Smooth muscle cell (in vitro differentiated cells): ENCODE data around the gene QSER1. TPM values are rescaled to one million over a fixed set of nuclear protein-coding genes. Genes with fewer than 3 reads are reported as not detected.

Experiments
- DNase-seq: peaks from one replicate; lab custom pipeline; 2025; ENCODE audit not compliant: unreplicated experiment; lab: John Stamatoyannopoulos, UW
- H2AFZ ChIP-seq: fragments of 200-600 bp; sonication (generic); 2 replicates; pipeline ENCODE4 v1.6.0; 2016; ENCODE audit warnings: antibody characterized with exemption, low read depth, mild to moderate bottlenecking
- H3F3A ChIP-seq: fragments of 200-600 bp; sonication (generic); 2 replicates; pipeline ENCODE4 v1.6.0; 2017; ENCODE audit warnings: antibody characterized with exemption, low read depth
- H3K27ac ChIP-seq: fragments of 200-600 bp; sonication (generic); 2 replicates; pipeline ENCODE4 v1.5.1; 2016; ENCODE audit warnings: low read depth, mild to moderate bottlenecking
- H3K27me3 ChIP-seq: fragments of 200-600 bp; sonication (generic); 2 replicates; pipeline ENCODE4 v1.6.1; 2016; ENCODE audit warnings: low read depth, mild to moderate bottlenecking
- H3K36me3 ChIP-seq: fragments of 200-600 bp; sonication (generic); 2 replicates; pipeline ENCODE4 v1.5.1; 2016; ENCODE audit warnings: low read depth
- H3K4me1 ChIP-seq: fragments of 200-600 bp; sonication (generic); 2 replicates; pipeline ENCODE4 v1.5.1; 2016; ENCODE audit warnings: low read depth
- H3K4me2 ChIP-seq: fragments of 200-600 bp; sonication (generic); 2 replicates; pipeline ENCODE4 v1.6.0; 2016; ENCODE audit warnings: mild to moderate bottlenecking
- H3K4me3 ChIP-seq: fragments of 200-600 bp; sonication (generic); 2 replicates; pipeline ENCODE4 v1.5.1; 2016; ENCODE audit warnings: mild to moderate bottlenecking
- H3K79me2 ChIP-seq: fragments of 200-600 bp; sonication (generic); 2 replicates; pipeline ENCODE4 v1.6.0; 2016; ENCODE audit warnings: low read depth, mild to moderate bottlenecking
- H3K9ac ChIP-seq: fragments of 200-600 bp; sonication (generic); 2 replicates; pipeline ENCODE4 v1.6.0; 2016; ENCODE audit warnings: low read depth
- H3K9me3 ChIP-seq: fragments of 200-600 bp; sonication (generic); replicated peaks from 2 replicates; pipeline ENCODE4 v1.5.1; 2016; ENCODE audit warnings: low read depth
- H4K20me1 ChIP-seq: fragments of 200-600 bp; sonication (generic); 2 replicates; pipeline ENCODE4 v1.6.0; 2016; ENCODE audit warnings: low read depth
- CTCF ChIP-seq: fragments of 200-600 bp; sonication (generic); IDR thresholded peaks from 2 replicates; pipeline ENCODE4 v1.5.1; 2017; ENCODE audit warnings: borderline replicate concordance, mild to moderate bottlenecking, antibody characterized with exemption; ENCODE audit not compliant: insufficient read depth, poor library complexity, severe bottlenecking
- WGBS: methylation state at CpG from one replicate; pipeline ENCODE4 v1.1.7; 2016; ENCODE audit warnings: low lambda C conversion rate; 5-methylcytosine and 5-hydroxymethylcytosine counted together
- polyA plus RNA-seq: library from polyadenylated mRNA; unstranded; fragments of >200 nt; fragmentation: Nextera tagmentation; extraction: Ambion mirVana; gene quantifications from 2 replicates; pipeline ENCODE4 v1.2.1, GENCODE V29; 2016
- total RNA-seq: library from RNA; depleted of rRNA; stranded (reverse); fragments of >200 nt; gene quantifications from 2 replicates; pipeline ENCODE4 v1.2.3, GENCODE V29; 2014

Gene QSER1
- total and polyA plus RNA-seq, 2 experiments from 2014 or later = 4.1 to 31.6 TPM

DNA sequence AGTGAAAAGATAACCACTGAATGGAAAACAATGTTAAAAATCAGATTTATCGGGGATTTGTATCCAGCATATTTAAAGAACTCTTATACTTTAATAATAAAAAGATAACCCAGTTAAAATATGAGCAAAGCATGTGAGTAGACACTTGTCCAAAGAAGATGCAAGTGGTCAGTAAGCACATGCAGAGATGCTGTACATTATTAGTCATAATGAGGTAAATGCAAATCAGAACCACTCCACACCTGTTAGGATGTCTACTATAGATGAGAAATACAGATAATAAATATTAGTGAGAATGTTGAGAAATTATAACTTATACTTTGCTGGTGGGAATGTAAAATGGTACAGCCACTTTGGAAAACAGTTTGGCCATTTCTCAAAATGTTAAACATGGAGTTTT is 28.0 kb downstream of the QSER1 start:
- WGBS = 100% methylated on average over 1 of the region's 1 CpG
- Histone ChIP-seq H3K36me3 (no peaks in the 10 kb centered on the region), H3K4me1 (no peaks in the 10 kb centered on the region), H4K20me1 (peaks cover 82% of the 10 kb centered on the region), H3K27ac (no peak overlapping the region), H3K79me2 (peaks cover 79% of the 10 kb centered on the region), H3K9ac (no peak overlapping the region), H3F3A (no peaks in the 10 kb centered on the region), H3K27me3 (no peaks in the 10 kb centered on the region), H2AFZ (no peak overlapping the region), H3K4me2 (no peak overlapping the region), H3K9me3 (no peaks in the 10 kb centered on the region), H3K4me3 (no peak overlapping the region)
- TF ChIP-seq CTCF = no peak
- no peak for DNase-seq

- H3K79me2 ChIP-seq = peaks cover 80% of the 10 kb centered on the region
- DNase-seq = no peak
- H3K4me3 ChIP-seq = no peak overlapping the region
- no peaks in the 10 kb centered on the region for H3K36me3 ChIP-seq
- no peak overlapping the region for H3K27ac ChIP-seq
- H4K20me1 ChIP-seq = peaks cover 86% of the 10 kb centered on the region
- 96% methylated on average over 1 of the region's 1 CpG for WGBS
- H3K9me3 ChIP-seq = no peaks in the 10 kb centered on the region
- H3K4me1 ChIP-seq = no peaks in the 10 kb centered on the region
- no peak for TF ChIP-seq CTCF
- H3K9ac ChIP-seq = no peak overlapping the region
- H3K4me2 ChIP-seq = no peak overlapping the region
- no peak overlapping the region for H2AFZ ChIP-seq
- no peaks in the 10 kb centered on the region for H3F3A ChIP-seq
- no peaks in the 10 kb centered on the region for H3K27me3 ChIP-seq
Measured at GRCh38 chr11:32921204-32921603, 28.6 kb downstream of the QSER1 start.

GRCh38 chr11:32931606-32932005 is 39.0 kb downstream of the QSER1 start:
- no peaks in the 10 kb centered on the region for H3F3A ChIP-seq
- no peak overlapping the region for H3K9ac ChIP-seq
- no peak overlapping the region for H2AFZ ChIP-seq
- WGBS = 100% methylated on average over 1 of the region's 1 CpG
- H3K79me2 ChIP-seq = peaks cover 11% of the 10 kb centered on the region
- no peaks in the 10 kb centered on the region for H3K4me1 ChIP-seq
- H3K27ac ChIP-seq = no peak overlapping the region
- H3K27me3 ChIP-seq = no peaks in the 10 kb centered on the region
- TF ChIP-seq CTCF = no peak
- H3K4me3 ChIP-seq = no peak overlapping the region
- peaks cover 18% of the 10 kb centered on the region for H4K20me1 ChIP-seq
- H3K9me3 ChIP-seq = no peaks in the 10 kb centered on the region
- H3K4me2 ChIP-seq = no peak overlapping the region
- no peak for DNase-seq
- peaks cover 32% of the 10 kb centered on the region for H3K36me3 ChIP-seq

- Histone ChIP-seq H2AFZ (no peak overlapping the region), H3K27me3 (no peaks in the 10 kb centered on the region), H3K27ac (no peak overlapping the region), H3K4me2 (no peak overlapping the region), H3K4me1 (no peaks in the 10 kb centered on the region), H4K20me1 (peaks cover 18% of the 10 kb centered on the region), H3K4me3 (no peak overlapping the region), H3K9me3 (no peaks in the 10 kb centered on the region), H3K36me3 (peaks cover 32% of the 10 kb centered on the region), H3F3A (no peaks in the 10 kb centered on the region), H3K9ac (no peak overlapping the region), H3K79me2 (peaks cover 17% of the 10 kb centered on the region)
- TF ChIP-seq CTCF = no peak
- WGBS = 94% methylated on average over 3 of the region's 3 CpGs
- no peak for DNase-seq
Measured at GRCh38 chr11:32932196-32932595, 39.6 kb downstream of the QSER1 start.
